ENCODE results near the gene PLCB1.

PLCB1 gene

GRCh38 chr20:8913456-8913855, 781.4 kb downstream of the PLCB1 start:
- DNase-seq: peak in 1 of 2 experiments; percentile 15

GRCh38 chr20:8914421-8914820, 782.4 kb downstream of the PLCB1 start:
- DNase-seq: no peak

- DNase-seq: no peak
Measured at GRCh38 chr20:8917084-8917483, 785.0 kb downstream of the PLCB1 start.

GRCh38 chr20:8918145-8918544, 786.1 kb downstream of the PLCB1 start:
- DNase-seq: no peak

- DNase-seq: no peak
Measured at GRCh38 chr20:8924539-8924938, 792.5 kb downstream of the PLCB1 start.

- DNase-seq: no peak
Measured at GRCh38 chr20:8930726-8931125, 798.7 kb downstream of the PLCB1 start.

- DNase-seq: no peak
Measured at GRCh38 chr20:8932192-8933165, 800.4 kb downstream of the PLCB1 start.

- DNase-seq: no peak
Measured at GRCh38 chr20:8933381-8933807, 801.3 kb downstream of the PLCB1 start.

- DNase-seq: no peak
Measured at GRCh38 chr20:8934362-8934761, 802.3 kb downstream of the PLCB1 start.

Measured in NCI-H526 (cell line).